CD14-positive monocyte (primary cell): ENCODE data around the gene DRD1. TPM values are rescaled to one million over a fixed set of nuclear protein-coding genes. Genes with fewer than 3 reads are reported as not detected.
A peak's percentile ranks its signal among the peaks of the same experiment; 100 is the strongest.

Experiments used
- DNase-seq, 3 donors: peaks; one replicate each; pipeline ENCODE4 v3.0.0-alpha.2; 2011 to 2022
- H2AFZ ChIP-seq: 2 replicates; pipeline ENCODE4 v1.6.0; 2012; ENCODE audit warnings: mild to moderate bottlenecking, low read depth, low read length, inconsistent platforms; ENCODE audit not compliant: insufficient read depth, poor library complexity, severe bottlenecking
- H3K27ac ChIP-seq, 2 donors: 1 replicate in 1 of 2; 2 replicates in 1 of 2; pipeline ENCODE4 v1.5.1; 2012 to 2013; ENCODE audit warnings: low read length in 2 of 2, control low read depth in 1 of 2, inconsistent platforms in 1 of 2, low read depth in 1 of 2, mild to moderate bottlenecking in 1 of 2
- H3K27me3 ChIP-seq, 2 donors: one replicate each; pipeline versions ENCODE4 v1.6.0 to v1.6.1; 2011 to 2013; ENCODE audit warnings: low read length in 2 of 2; ENCODE audit not compliant: control insufficient read depth in 2 of 2, insufficient read depth in 2 of 2
- H3K36me3 ChIP-seq, 2 donors: replicated peaks in 1 of 2; 1 replicate in 1 of 2; 2 replicates in 1 of 2; pipeline versions ENCODE4 v1.5.1 to v1.6.1; 2012 to 2013; ENCODE audit warnings: low read length in 2 of 2, control low read depth in 1 of 2, inconsistent platforms in 1 of 2, mild to moderate bottlenecking in 1 of 2; ENCODE audit not compliant: insufficient read depth in 2 of 2, control insufficient read depth in 1 of 2
- H3K4me1 ChIP-seq, 2 donors: 1 replicate in 1 of 2; 2 replicates in 1 of 2; pipeline versions ENCODE4 v1.5.1 to v1.6.1; 2012 to 2013; ENCODE audit warnings: low read length in 2 of 2, control low read depth in 1 of 2, inconsistent platforms in 1 of 2, mild to moderate bottlenecking in 1 of 2, moderate library complexity in 1 of 2; ENCODE audit not compliant: insufficient read depth in 2 of 2, control insufficient read depth in 1 of 2
- H3K4me2 ChIP-seq: replicated peaks from 2 replicates; pipeline ENCODE3; 2012; ENCODE audit warnings: low read length, moderate library complexity, mild to moderate bottlenecking; ENCODE audit not compliant: poor library complexity, severe bottlenecking; ENCODE audit errors: extremely low read depth
- H3K4me3 ChIP-seq, 3 experiments: fragments of 200-600 bp in 1 of 3; sonication (generic) in 1 of 3; replicated peaks in 1 of 3; 1 replicate in 2 of 3; 2 replicates in 1 of 3; pipeline ENCODE4 v1.5.1; 2011 to 2013; ENCODE audit warnings: low read length in 3 of 3, mild to moderate bottlenecking in 3 of 3, control low read depth in 2 of 3, low read depth in 2 of 3, inconsistent platforms in 1 of 3, moderate library complexity in 1 of 3
- H3K79me2 ChIP-seq: 2 replicates; pipeline ENCODE4 v1.6.0; 2012; ENCODE audit warnings: mild to moderate bottlenecking, control low read depth, inconsistent platforms, low read length, moderate library complexity; ENCODE audit not compliant: insufficient read depth
- H3K9ac ChIP-seq: 2 replicates; pipeline ENCODE4 v1.6.0; 2017; ENCODE audit warnings: low read length, mild to moderate bottlenecking; ENCODE audit not compliant: insufficient read depth, poor library complexity, severe bottlenecking
- H3K9me3 ChIP-seq, 2 donors: replicated peaks in 1 of 2; 1 replicate in 1 of 2; 2 replicates in 1 of 2; pipeline versions ENCODE4 v1.5.1 to v1.6.1; 2012 to 2013; ENCODE audit warnings: low read length in 2 of 2, control low read depth in 1 of 2; ENCODE audit not compliant: control insufficient read depth in 1 of 2, insufficient read depth in 1 of 2
- H4K20me1 ChIP-seq: 2 replicates; pipeline ENCODE4 v1.6.0; 2012; ENCODE audit warnings: mild to moderate bottlenecking, low read length, control low read depth, moderate library complexity; ENCODE audit not compliant: insufficient read depth
- H3K27ac Mint-ChIP-seq, 7 donors: one replicate each; pipeline ENCODE4 v1.8.0; 2020; ENCODE audit warnings: mild to moderate bottlenecking in 7 of 7, mixed read lengths in 7 of 7, moderate library complexity in 6 of 7, inconsistent platforms in 2 of 7
- H3K27me3 Mint-ChIP-seq, 3 donors: one replicate each; pipeline ENCODE4 v1.8.0; 2021 to 2022; ENCODE audit warnings: low read depth in 3 of 3, mild to moderate bottlenecking in 3 of 3, mixed read lengths in 3 of 3, moderate library complexity in 3 of 3, inconsistent platforms in 1 of 3
- H3K36me3 Mint-ChIP-seq, 2 donors: one replicate each; pipeline ENCODE4 v1.8.0; 2020; ENCODE audit warnings: mixed read lengths in 2 of 2, inconsistent platforms in 1 of 2, mild to moderate bottlenecking in 1 of 2
- H3K4me1 Mint-ChIP-seq: one replicate; pipeline ENCODE4 v1.8.0; 2020; ENCODE audit warnings: mild to moderate bottlenecking, mixed read lengths
- H3K4me3 Mint-ChIP-seq, 2 donors: one replicate each; pipeline ENCODE4 v1.8.0; 2020; ENCODE audit warnings: mild to moderate bottlenecking in 2 of 2, mixed read lengths in 2 of 2, moderate library complexity in 1 of 2
- H3K9me3 Mint-ChIP-seq, 7 donors: one replicate each; pipeline ENCODE4 v1.8.0; 2020 to 2022; ENCODE audit warnings: mixed read lengths in 7 of 7, mild to moderate bottlenecking in 6 of 7, moderate library complexity in 6 of 7, inconsistent platforms in 2 of 7
- WGBS: methylation state at CpG from one replicate; pipeline ENCODE4 v1.1.5; 2013; ENCODE audit warnings: missing lambda C conversion rate; ENCODE audit not compliant: insufficient coverage; 5-methylcytosine and 5-hydroxymethylcytosine counted together
- intact Hi-C, 2 donors: fragments of 100-400 bp; cut with micrococcal nuclease; formaldehyde crosslinking; loops; one replicate each; pipeline versions ENCODE4 v1.15.0 to v1.15.1; 2023
- polyA plus RNA-seq, 3 donors: library from polyadenylated mRNA; depleted of rRNA in 1 of 3; unstranded in 2 of 3; stranded (reverse) in 1 of 3; fragments of 300-500 nt in 2 of 3; fragments of >200 nt in 1 of 3; fragmentation: Illumina TruSeq in 2 of 3; gene quantifications; 1 replicate in 2 of 3; 2 replicates in 1 of 3; pipeline ENCODE4 v1.2.3, GENCODE V29; 2012 to 2021
- TF ChIP-seq, protein P1 (sequence below): fragments of 200-600 bp; IDR thresholded peaks from one replicate; pipeline ENCODE4 v1.8.0; 2022; ENCODE audit warnings: antibody characterized with exemption, mild to moderate bottlenecking

DRD1 gene
- polyA plus RNA-seq, 3 donors: not detected

DNA sequence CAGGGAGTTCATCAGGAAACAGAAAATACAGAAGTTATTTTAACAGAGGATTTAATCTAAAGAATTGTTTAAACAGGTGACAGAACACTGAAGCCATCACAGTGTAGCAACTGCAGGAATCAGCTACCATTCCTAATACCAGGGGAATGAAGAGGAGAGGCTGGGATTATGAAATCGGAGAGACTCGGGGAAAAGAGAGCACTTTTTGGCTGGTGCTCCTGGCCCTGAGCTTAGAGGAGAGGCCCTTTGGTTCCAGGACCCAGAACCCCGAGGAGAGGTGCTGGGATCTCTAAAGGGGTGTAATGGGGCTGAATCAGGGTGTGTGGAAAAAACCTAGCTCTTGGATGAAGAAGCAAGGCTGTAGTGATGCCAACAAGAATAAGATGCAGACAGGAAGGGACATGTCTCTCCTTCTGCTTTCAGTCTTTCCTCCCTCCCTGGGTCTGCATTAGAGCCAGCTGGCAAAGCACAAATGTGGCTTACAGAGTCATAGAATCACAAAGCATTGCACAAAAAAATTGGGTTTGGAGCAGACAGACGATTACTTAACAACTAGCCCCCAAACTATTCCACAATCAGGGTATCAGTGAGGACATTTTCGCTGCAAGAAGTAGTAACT, 22.8 kb upstream of the DRD1 start:
- H3K27me3 Mint-ChIP-seq: peaks cover 16 to 25% (median 22%) of the 10 kb centered on the region in 3 donors
- H3K27me3 ChIP-seq: peaks cover 2 to 8% of the 10 kb centered on the region in 2 donors
- no peak overlapping the region for H3K4me3 ChIP-seq
- peak overlapping the region in 1 of 2 donors; percentile 37 for H3K4me3 Mint-ChIP-seq
- WGBS: 93% methylated on average over 3 of the region's 5 CpGs
- H3K36me3 Mint-ChIP-seq: no peaks in the 10 kb centered on the region
- H3K36me3 ChIP-seq: no peaks in the 10 kb centered on the region
- H3K9me3 Mint-ChIP-seq: no peaks in the 10 kb centered on the region
- no peaks in the 10 kb centered on the region for H4K20me1 ChIP-seq
- no peaks in the 10 kb centered on the region for H3K4me1 ChIP-seq
- no peak overlapping the region for H2AFZ ChIP-seq
- no peak overlapping the region for H3K4me2 ChIP-seq
- TF ChIP-seq, protein P1, sequence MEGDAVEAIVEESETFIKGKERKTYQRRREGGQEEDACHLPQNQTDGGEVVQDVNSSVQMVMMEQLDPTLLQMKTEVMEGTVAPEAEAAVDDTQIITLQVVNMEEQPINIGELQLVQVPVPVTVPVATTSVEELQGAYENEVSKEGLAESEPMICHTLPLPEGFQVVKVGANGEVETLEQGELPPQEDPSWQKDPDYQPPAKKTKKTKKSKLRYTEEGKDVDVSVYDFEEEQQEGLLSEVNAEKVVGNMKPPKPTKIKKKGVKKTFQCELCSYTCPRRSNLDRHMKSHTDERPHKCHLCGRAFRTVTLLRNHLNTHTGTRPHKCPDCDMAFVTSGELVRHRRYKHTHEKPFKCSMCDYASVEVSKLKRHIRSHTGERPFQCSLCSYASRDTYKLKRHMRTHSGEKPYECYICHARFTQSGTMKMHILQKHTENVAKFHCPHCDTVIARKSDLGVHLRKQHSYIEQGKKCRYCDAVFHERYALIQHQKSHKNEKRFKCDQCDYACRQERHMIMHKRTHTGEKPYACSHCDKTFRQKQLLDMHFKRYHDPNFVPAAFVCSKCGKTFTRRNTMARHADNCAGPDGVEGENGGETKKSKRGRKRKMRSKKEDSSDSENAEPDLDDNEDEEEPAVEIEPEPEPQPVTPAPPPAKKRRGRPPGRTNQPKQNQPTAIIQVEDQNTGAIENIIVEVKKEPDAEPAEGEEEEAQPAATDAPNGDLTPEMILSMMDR: no peak
- peaks cover 5% of the 10 kb centered on the region for H3K4me1 Mint-ChIP-seq
- intact Hi-C loops: no loop called here
- no peak for DNase-seq
- H3K27ac Mint-ChIP-seq: no peak overlapping the region
- no peak overlapping the region for H3K9ac ChIP-seq
- no peaks in the 10 kb centered on the region for H3K79me2 ChIP-seq
- no peaks in the 10 kb centered on the region for H3K9me3 ChIP-seq
- no peak overlapping the region for H3K27ac ChIP-seq

DNA sequence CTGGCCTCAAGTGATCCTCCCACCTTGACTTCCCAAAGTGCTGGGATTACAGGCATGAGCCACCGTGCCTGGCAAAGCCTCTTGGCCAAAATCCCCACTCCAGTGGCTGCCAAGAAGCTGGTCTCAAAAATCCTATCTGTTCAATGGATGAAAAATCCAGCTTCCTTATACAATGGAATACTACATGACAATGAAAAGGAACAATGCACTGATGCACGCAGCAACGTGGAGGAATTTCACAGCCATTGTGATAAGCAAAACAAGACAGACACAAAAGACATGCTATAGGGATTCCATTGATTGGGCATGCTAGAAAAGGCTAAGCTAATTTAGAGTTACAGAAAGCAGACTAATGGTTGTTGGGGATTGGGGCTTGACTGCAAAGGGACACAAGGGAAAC, 21.3 kb upstream of the DRD1 start:
- Mint-ChIP-seq H3K36me3 (no peaks in the 10 kb centered on the region), H3K27ac (peak overlapping the region in 1 of 7 donors; percentile 16), H3K27me3 (peaks cover 18 to 24% (median 21%) of the 10 kb centered on the region in 3 donors), H3K9me3 (no peaks in the 10 kb centered on the region), H3K4me3 (no peak overlapping the region), H3K4me1 (peaks cover 4% of the 10 kb centered on the region)
- Histone ChIP-seq H3K27ac (no peak overlapping the region), H3K4me2 (no peak overlapping the region), H3K79me2 (no peaks in the 10 kb centered on the region), H2AFZ (no peak overlapping the region), H3K4me1 (no peaks in the 10 kb centered on the region), H3K9ac (no peak overlapping the region), H4K20me1 (no peaks in the 10 kb centered on the region), H3K9me3 (no peaks in the 10 kb centered on the region), H3K4me3 (no peak overlapping the region), H3K36me3 (no peaks in the 10 kb centered on the region), H3K27me3 (peaks cover 2 to 7% of the 10 kb centered on the region in 2 donors)
- no peak for DNase-seq
- TF ChIP-seq, protein P1: no peak
- intact Hi-C loops: no loop called here
- WGBS: 21% methylated on average over 2 of the region's 3 CpGs
